ENCODE measurements around the gene ANAPC2.

The ANAPC2 gene

GRCh38 chr9:137213160-137214060 lies 25.1 kb upstream of the ANAPC2 start:
- DNase-seq: no peak

DNA sequence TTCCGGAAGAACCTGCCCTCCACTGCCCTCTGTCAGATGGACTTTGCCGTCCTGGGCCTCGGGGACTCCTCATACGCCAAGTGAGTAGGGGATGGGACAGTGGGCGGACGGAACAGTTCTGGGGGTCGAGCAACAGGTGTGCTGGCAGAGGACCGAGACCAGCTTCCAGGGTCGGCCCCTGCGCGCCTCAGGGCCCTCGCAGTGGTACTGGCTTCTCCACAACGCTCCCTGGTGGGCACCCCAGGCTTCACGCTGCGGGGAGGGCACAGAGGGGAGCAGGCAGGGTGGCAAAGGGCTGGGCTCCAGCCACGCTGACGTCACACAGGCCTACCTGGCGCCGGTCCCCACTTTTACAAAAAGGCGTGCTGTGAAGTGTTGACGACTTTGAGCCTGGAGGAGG lies 24.2 kb upstream of the ANAPC2 start:
- DNase-seq: no peak

- DNase-seq: no peak
Observed at GRCh38 chr9:137211532-137211931, 23.2 kb upstream of the ANAPC2 start.

GRCh38 chr9:137206602-137207001 lies 18.2 kb upstream of the ANAPC2 start:
- DNase-seq: no peak

- DNase-seq: peak; percentile 94
Observed at GRCh38 chr9:137205126-137206069, 17.0 kb upstream of the ANAPC2 start, which contains the start of the genes NDOR1 and TMEM203. TSS of gene NDOR1 (plus strand) at chr9:137205700. CDS start at chr9:137205778, 78 bp downstream. TSS of gene TMEM203 (minus strand) at chr9:137205648. CDS start at chr9:137205414, 234 bp downstream.

GRCh38 chr9:137204731-137205125 lies 16.4 kb upstream of the ANAPC2 start:
- no peak for DNase-seq

GRCh38 chr9:137202966-137203365 lies 14.6 kb upstream of the ANAPC2 start:
- DNase-seq: no peak

DNA sequence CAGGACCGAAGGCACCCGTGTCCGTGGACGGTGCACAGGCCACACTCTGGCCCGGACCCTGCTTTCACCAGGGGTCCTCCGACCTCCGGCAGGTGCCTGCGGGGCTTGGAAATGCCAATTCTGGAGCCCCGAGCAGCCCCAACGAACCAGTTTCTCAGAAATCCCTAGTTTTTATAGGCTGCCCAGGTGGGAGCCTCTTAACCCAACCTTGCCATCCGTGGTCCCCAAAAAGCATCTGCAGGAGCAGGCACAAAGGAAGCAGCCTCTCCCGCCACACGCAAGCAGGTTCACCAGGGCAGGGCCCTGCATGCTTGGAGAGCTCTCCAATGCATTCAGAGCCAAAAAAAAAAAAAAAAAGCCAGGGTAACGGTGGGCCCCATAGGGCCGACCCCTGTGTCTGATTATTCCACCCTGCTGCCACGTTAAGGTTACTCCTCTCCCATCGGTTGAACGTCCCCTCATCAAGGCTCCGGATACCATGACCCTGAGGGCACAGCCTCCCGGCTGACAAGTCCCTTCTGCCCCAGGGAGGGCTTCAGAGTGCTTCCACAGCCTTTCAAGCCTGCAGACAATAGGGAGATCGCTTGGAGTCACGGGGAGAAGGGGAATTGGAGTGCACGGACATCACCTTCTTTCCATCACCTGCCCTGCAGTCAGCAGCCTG lies 13.0 kb upstream of the ANAPC2 start:
- DNase-seq: no peak

DNA sequence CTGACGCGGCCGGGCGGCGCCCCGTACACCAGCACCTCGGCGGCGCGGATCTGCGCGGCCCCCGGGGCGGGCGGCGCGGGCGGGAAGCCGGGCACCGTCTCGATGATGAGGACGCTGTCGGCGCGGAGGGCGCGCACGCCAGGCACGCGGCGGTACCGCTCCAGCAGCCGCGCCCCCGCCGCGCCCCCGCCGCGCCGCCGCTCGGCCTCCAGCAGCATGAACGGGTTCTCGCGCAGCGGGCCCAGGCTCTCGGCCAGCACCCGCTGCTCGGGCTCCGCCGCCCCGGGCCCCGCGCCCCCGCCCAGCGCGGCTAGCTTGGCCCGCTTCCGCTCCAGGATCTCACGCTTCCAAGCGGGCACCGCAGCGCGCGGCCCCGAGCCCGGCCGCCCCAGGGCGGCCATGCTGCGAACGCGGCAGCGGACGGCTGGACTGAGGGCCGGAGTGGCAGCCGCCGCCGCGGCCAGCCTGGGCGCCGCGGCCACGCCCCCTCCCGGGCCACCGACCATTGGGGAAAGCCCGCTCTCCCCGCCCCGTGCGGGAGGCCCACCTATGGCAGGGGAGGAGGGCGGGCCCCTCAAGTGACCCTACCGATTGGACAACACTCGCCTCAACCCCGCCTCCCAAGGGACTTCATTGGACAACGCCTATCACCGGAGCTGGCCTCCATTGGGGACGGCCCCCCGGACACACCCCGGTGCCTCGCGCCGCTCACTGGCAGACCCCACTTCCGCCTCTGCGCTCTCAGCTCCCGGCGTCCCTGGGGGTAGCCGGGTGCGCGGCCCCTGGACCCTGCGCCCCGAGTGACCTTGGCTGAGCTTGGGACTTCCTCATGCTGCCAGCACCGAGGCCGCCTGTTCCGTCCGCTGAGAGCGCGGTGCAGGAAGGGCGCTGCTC lies 12.2 kb upstream of the ANAPC2 start, which contains the start of gene TPRN:
Gene TPRN (minus strand): TSS at position 431 of the 894 bp plus-strand sequence. CDS start 30 bp downstream, at position 401.
- DNase-seq: peak; percentile 98

- no peak for DNase-seq
Observed at GRCh38 chr9:137199411-137200121, 11.2 kb upstream of the ANAPC2 start.

- no peak for DNase-seq
Observed at GRCh38 chr9:137198902-137199283, 10.5 kb upstream of the ANAPC2 start.

GRCh38 chr9:137198051-137198901 lies 9.9 kb upstream of the ANAPC2 start:
- DNase-seq: no peak

DNA sequence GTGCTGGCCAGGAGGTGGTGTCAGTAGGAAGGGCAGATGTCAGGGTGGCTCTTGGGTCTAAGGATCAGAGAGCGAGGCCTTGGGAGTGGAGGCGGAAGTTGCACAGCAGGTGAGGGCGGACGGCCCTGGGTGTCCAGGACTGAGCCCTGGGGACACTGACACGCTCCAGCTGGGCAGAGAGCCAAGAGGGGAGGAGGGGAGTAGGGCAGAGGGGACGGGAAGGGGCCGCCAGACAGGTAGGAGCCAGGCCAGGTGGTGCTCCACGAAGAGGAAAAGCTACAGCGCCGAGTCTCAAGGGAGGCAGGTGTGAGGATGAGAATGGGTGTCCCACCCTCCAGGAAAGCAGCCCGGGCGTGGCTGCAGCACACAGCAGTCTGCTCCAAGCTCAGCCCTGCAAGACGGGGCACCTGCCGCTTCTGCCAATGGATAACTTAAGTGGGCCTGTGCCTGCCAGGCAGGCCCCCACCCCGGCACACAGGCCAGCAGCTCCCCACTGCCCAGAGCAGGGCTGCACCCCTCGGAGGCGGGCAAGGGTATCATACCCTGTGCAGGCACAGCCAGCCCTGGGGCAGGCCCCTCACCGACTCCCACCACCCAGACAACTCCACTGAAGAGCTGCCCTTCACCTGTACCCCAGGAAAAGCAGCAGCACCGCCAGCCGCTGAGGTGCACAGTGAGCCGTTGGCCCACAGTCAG lies 7.3 kb upstream of the ANAPC2 start:
- no peak for DNase-seq

- no peak for DNase-seq
Observed at GRCh38 chr9:137194909-137195308, 6.5 kb upstream of the ANAPC2 start.

DNA sequence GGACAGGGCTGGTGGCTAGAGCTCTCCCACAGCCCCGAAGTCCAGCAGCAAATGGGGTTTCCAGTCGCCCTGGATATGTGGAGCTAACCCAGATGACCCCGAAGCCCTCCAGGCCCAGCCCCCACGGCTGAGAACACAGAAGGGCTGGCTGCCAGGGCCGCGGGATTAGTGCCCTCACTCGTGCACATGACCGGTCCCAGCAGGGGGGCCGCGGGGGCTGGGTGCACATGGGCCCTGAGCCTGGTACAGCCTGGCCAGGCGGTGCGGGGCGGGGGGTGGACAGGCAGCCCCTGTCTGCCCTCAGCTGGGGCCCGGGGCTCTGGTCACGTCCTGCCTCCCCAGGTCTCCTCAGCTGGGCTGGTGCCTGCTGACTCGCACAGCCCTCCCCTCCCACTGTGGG lies 6.0 kb upstream of the ANAPC2 start:
- DNase-seq: no peak

- no peak for DNase-seq
Observed at GRCh38 chr9:137193771-137194170, 5.4 kb upstream of the ANAPC2 start.

DNA sequence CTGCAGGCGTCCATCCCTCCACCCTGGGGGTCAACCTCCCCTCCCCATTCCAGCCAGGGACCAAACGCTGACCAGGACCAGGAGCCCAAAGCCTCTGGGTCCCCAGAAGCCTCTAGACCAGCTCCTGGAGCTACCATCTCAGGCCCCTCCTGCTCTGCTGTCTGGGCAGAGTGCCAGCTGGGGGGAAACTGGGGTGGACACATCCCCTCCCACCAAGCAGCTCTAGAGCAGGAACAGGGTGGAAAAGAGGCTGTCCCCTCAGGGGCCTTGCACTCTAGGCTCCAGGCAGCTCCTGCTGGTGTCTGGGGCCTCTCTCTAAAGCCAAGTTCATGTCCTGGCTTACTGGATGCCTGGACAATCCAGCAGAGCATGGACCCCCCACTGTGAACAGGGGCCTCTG lies 4.5 kb upstream of the ANAPC2 start:
- no peak for DNase-seq

- DNase-seq: no peak
Observed at GRCh38 chr9:137192448-137192780, 4.1 kb upstream of the ANAPC2 start.

DNA sequence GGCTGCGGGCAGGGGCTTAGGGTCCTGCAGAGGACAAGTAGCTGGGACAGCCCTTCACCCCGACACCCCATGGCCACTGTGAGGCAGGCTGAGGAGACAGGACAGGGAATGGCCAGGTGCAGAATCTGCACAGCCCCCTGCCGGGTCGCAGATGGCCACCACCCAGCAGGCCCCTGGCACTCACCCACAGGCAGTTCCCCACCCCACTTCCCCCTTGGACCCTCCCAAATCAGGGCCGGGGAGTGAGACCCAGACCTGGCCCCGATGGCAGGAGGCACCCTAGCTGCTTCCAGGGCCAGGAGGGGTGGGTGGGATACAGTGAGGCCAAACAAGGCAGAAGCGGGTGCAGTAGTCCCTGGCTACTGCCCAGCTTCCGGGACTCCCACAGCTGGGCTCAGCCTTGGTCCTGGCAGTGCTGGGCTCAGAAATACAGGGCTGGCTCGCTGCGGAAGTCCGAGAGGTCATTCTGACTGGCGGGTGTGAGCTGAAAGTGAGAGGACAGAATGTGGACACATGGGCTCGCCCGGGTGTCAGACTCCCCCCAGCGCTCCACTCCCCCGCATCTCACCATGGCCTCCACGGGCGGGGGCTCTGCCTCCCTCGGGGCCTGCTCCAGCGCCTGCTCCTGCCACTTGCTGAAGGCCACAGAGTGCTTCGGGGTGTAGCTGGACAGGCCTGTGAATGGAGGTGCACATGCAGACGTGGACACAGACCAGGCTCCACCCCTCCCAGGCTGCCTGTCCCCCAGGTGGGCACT lies 3.5 kb upstream of the ANAPC2 start:
- DNase-seq: no peak
